ENCODE data around the gene CSNK1D. TPM values are rescaled to one million over a fixed set of nuclear protein-coding genes. Genes with fewer than 3 reads are reported as not detected.

Gene CSNK1D
- total and polyA plus RNA-seq, 2 donors (not counting 1 experiment from before 2014, with no cell fraction given) = 196 to 241 TPM

GRCh38 chr17:82253179-82253544 is 20.3 kb downstream of the CSNK1D start:
- peak overlapping the region; percentile 2 for H3K27ac Mint-ChIP-seq
- Histone ChIP-seq H3K79me2 (ENCODE audit: control insufficient read depth, insufficient read depth, low read length) (peaks cover 70% of the 10 kb centered on the region), H2AFZ (ENCODE audit: insufficient read depth, low read depth, low read length, poor library complexity, severe bottlenecking) (no peak overlapping the region), H3K4me1 (ENCODE audit: control insufficient read depth in 2 of 2, insufficient read depth in 2 of 2, low read length in 2 of 2) (no peaks in the 10 kb centered on the region), H3K9ac (ENCODE audit: low read length) (no peak overlapping the region), H3K4me3 (ENCODE audit: control extremely low read depth in 1 of 5, extremely low read depth in 1 of 5, insufficient read depth in 1 of 5, low read depth in 2 of 5, low read length in 4 of 5) (no peak overlapping the region), H3K36me3 (replicated peaks in 1 of 2; ENCODE audit: control extremely low read depth in 1 of 2, control insufficient read depth in 1 of 2, extremely low read depth in 1 of 2, insufficient read depth in 2 of 2, low read length in 1 of 2) (peaks cover 0 to 75% of the 10 kb centered on the region in 2 experiments), H3K27ac (ENCODE audit: low read length in 2 of 2) (no peak overlapping the region), H3K27me3 (replicated peaks in 1 of 4; ENCODE audit: control extremely low read depth in 1 of 4, control insufficient read depth in 3 of 4, insufficient read depth in 4 of 4, low read length in 3 of 4) (no peaks in the 10 kb centered on the region), H3K4me2 (replicated peaks; ENCODE audit: low read depth, low read length, poor library complexity, severe bottlenecking) (no peak overlapping the region), H4K20me1 (ENCODE audit: control insufficient read depth, insufficient read depth, low read length, poor library complexity, severe bottlenecking) (peaks cover 88% of the 10 kb centered on the region), H3K9me3 (ENCODE audit: control extremely low read depth in 1 of 3, control insufficient read depth in 2 of 3, insufficient read depth in 1 of 3, low read length in 2 of 3) (peaks cover 0 to 15% (median 0%) of the 10 kb centered on the region in 3 donors)
- CTCF ChIA-PET = interaction anchor here (1.2 kb wide), 1 partner anchor 17 kb away, joined by 4 read pairs; no protein-coding TSS in a partner anchor
- intact Hi-C loops (cut with micrococcal nuclease) = no loop called here
- peaks cover 2% of the 10 kb centered on the region for H3K4me1 Mint-ChIP-seq
- H3K4me3 Mint-ChIP-seq = no peak overlapping the region
- no peak for DNase-seq
- H3K9me3 Mint-ChIP-seq (ENCODE audit: insufficient read depth) = no peaks in the 10 kb centered on the region
- H3K27me3 Mint-ChIP-seq = no peaks in the 10 kb centered on the region
- TF ChIP-seq EZH2 (IDR thresholded peaks at IDR 0.05; ENCODE audit: borderline replicate concordance, insufficient read depth, low read depth, low read length, poor library complexity, severe bottlenecking) (no peak), CTCF (IDR thresholded peaks at IDR 0.05) (no peak)
- over 99% methylated on average over 12 of the region's 12 CpGs for WGBS (ENCODE audit: insufficient coverage)
- ATAC-seq (ENCODE audit: low read depth) = no peak
- POLR2A ChIA-PET = no interaction called here

- Mint-ChIP-seq H3K4me3 (no peak overlapping the region), H3K27me3 (no peaks in the 10 kb centered on the region), H3K4me1 (peaks cover 2% of the 10 kb centered on the region), H3K9me3 (ENCODE audit: insufficient read depth) (no peaks in the 10 kb centered on the region), H3K27ac (peak overlapping the region; percentile 46)
- no peaks in the 10 kb centered on the region for H3K27me3 ChIP-seq (replicated peaks in 1 of 4; ENCODE audit: control extremely low read depth in 1 of 4, control insufficient read depth in 3 of 4, insufficient read depth in 4 of 4, low read length in 3 of 4)
- peaks cover 71% of the 10 kb centered on the region for H3K79me2 ChIP-seq (ENCODE audit: control insufficient read depth, insufficient read depth, low read length)
- H3K36me3 ChIP-seq (replicated peaks in 1 of 2; ENCODE audit: control extremely low read depth in 1 of 2, control insufficient read depth in 1 of 2, extremely low read depth in 1 of 2, insufficient read depth in 2 of 2, low read length in 1 of 2) = peaks cover 0 to 77% of the 10 kb centered on the region in 2 experiments
- TF ChIP-seq EZH2 (IDR thresholded peaks at IDR 0.05; ENCODE audit: borderline replicate concordance, insufficient read depth, low read depth, low read length, poor library complexity, severe bottlenecking) (no peak), CTCF (IDR thresholded peaks at IDR 0.05) (no peak)
- H3K9me3 ChIP-seq (ENCODE audit: control extremely low read depth in 1 of 3, control insufficient read depth in 2 of 3, insufficient read depth in 1 of 3, low read length in 2 of 3) = peaks cover 0 to 15% (median 0%) of the 10 kb centered on the region in 3 donors
- H4K20me1 ChIP-seq (ENCODE audit: control insufficient read depth, insufficient read depth, low read length, poor library complexity, severe bottlenecking) = peaks cover 90% of the 10 kb centered on the region
- no peak for ATAC-seq (ENCODE audit: low read depth)
- DNase-seq = no peak
- intact Hi-C loops (cut with micrococcal nuclease) = no loop called here
- ChIA-PET POLR2A (no interaction called here), CTCF (interaction anchor here (1.2 kb wide), 1 partner anchor 17 kb away, joined by 4 read pairs; no protein-coding TSS in a partner anchor)
- H2AFZ ChIP-seq (ENCODE audit: insufficient read depth, low read depth, low read length, poor library complexity, severe bottlenecking) = no peak overlapping the region
- H3K4me3 ChIP-seq (ENCODE audit: control extremely low read depth in 1 of 5, extremely low read depth in 1 of 5, insufficient read depth in 1 of 5, low read depth in 2 of 5, low read length in 4 of 5) = no peak overlapping the region
- H3K9ac ChIP-seq (ENCODE audit: low read length) = no peak overlapping the region
- H3K4me2 ChIP-seq (replicated peaks; ENCODE audit: low read depth, low read length, poor library complexity, severe bottlenecking) = no peak overlapping the region
- 98% methylated on average over 25 of the region's 28 CpGs for WGBS (ENCODE audit: insufficient coverage)
- H3K4me1 ChIP-seq (ENCODE audit: control insufficient read depth in 2 of 2, insufficient read depth in 2 of 2, low read length in 2 of 2) = no peaks in the 10 kb centered on the region
- H3K27ac ChIP-seq (ENCODE audit: low read length in 2 of 2) = peak overlapping the region in 1 of 2 donors; percentile 12
These were observed 20.9 kb downstream of the CSNK1D start for GRCh38 chr17:82252511-82253178.

Data from B cell (primary cell).